MCF 10A (cell line): ENCODE measurements around the gene PADI1. TPM values are rescaled to one million over a fixed set of nuclear protein-coding genes. Genes with fewer than 3 reads are reported as not detected.

Source experiments
- BruUV-seq: library from RNA; stranded (reverse); fragments of 400-500 nt; replicated peaks from 2 replicates; lab custom pipeline; 2021; lab: Mats Ljungman, UMichigan
- CTCF ChIA-PET: fragments of 300-600 bp; sonication (Branson Sonifier 250); formaldehyde crosslinking; extraction: SDS; loops from one replicate; lab custom pipeline; 2021; ENCODE audit warnings: antibody characterized with exemption, inconsistent platforms; lab: Yijun Ruan, JAX
- POLR2A ChIA-PET: fragments of 300-600, 350-650 bp; sonication (Branson Sonifier 250); formaldehyde crosslinking; extraction: SDS; loops from one replicate; lab custom pipeline; 2020; ENCODE audit warnings: antibody characterized with exemption, inconsistent platforms; lab: Yijun Ruan, JAX
- DNase-seq: peaks from one replicate; pipeline ENCODE4 v3.0.0-alpha.2; 2018; ENCODE audit not compliant: unreplicated experiment
- H3K27ac Mint-ChIP-seq: one replicate; pipeline ENCODE4 v1.8.0; 2022; ENCODE audit warnings: mild to moderate bottlenecking, low read depth, mixed read lengths; ENCODE audit not compliant: unreplicated experiment
- H3K27me3 Mint-ChIP-seq: one replicate; pipeline ENCODE4 v1.8.0; 2022; ENCODE audit warnings: mixed read lengths; ENCODE audit not compliant: insufficient read depth, unreplicated experiment
- H3K36me3 Mint-ChIP-seq: one replicate; pipeline ENCODE4 v1.8.0; 2022; ENCODE audit warnings: mild to moderate bottlenecking, moderate library complexity, mixed read lengths; ENCODE audit not compliant: insufficient read depth, unreplicated experiment
- H3K4me1 Mint-ChIP-seq: one replicate; pipeline ENCODE4 v1.8.0; 2022; ENCODE audit warnings: mixed read lengths; ENCODE audit not compliant: insufficient read depth, unreplicated experiment
- H3K4me3 Mint-ChIP-seq: one replicate; pipeline ENCODE4 v1.8.0; 2022; ENCODE audit warnings: mild to moderate bottlenecking, moderate library complexity, mixed read lengths; ENCODE audit not compliant: unreplicated experiment
- H3K9me3 Mint-ChIP-seq: one replicate; pipeline ENCODE4 v1.8.0; 2022; ENCODE audit warnings: mixed read lengths; ENCODE audit not compliant: unreplicated experiment
- intact Hi-C: fragments of 100-400 bp; cut with micrococcal nuclease; formaldehyde crosslinking; loops from 2 replicates; pipeline ENCODE4 v1.14.1; 2022
- total RNA-seq: library from RNA; stranded (reverse); gene quantifications from 2 replicates; pipeline ENCODE4 v1.2.3, GENCODE V29; 2022
- TF ChIP-seq, protein P1 (sequence below): fragments of 200-600 bp; IDR thresholded peaks from one replicate; pipeline ENCODE4 v1.8.0; 2022; ENCODE audit warnings: antibody characterized with exemption, mild to moderate bottlenecking; ENCODE audit not compliant: unreplicated experiment

Gene PADI1
- total RNA-seq, 1 experiment from 2014 or later: 0.58 TPM

DNA sequence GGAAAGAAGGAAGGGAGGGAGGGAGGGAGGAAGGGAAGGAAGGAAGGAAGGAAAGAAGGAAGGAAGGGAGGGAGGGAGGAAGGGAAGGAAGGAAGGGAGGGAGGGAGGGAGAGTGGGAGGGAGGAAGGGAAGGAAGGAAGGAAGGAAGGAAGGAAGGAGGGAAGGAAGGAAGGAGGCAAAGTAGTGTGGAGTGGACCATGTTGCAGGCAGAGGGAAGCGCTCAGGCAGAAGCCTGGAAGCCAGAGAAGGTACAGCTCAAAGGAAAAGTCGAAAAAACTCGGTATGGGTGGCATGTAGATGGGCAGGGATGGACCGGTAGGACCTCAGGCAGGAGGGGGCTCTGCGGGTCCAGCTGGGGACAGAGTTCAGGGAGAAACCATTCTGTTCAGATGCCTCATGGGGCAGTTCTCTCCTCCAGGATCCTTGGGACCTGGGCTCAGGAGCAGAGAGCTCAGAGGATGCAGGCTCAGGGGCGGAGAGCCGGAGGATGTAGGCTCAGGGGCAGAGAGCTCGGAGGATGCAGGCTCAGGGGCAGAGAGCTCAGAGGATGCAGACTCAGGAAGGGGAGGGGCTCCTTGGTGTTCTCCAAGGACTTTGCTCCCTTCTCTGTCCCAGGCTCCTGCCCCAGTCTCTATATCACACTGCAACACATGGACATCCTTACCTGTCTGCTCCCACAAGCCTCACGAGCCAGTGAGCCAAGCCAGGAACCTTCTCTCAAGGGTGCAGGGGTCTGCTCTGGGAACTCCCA, 30.4 kb downstream of the PADI1 start:
- peaks cover 11% of the 10 kb centered on the region for H3K36me3 Mint-ChIP-seq
- BruUV-seq: no TSS peak
- no peak for DNase-seq
- no peak overlapping the region for H3K27ac Mint-ChIP-seq
- no peaks in the 10 kb centered on the region for H3K9me3 Mint-ChIP-seq
- TF ChIP-seq, protein P1, sequence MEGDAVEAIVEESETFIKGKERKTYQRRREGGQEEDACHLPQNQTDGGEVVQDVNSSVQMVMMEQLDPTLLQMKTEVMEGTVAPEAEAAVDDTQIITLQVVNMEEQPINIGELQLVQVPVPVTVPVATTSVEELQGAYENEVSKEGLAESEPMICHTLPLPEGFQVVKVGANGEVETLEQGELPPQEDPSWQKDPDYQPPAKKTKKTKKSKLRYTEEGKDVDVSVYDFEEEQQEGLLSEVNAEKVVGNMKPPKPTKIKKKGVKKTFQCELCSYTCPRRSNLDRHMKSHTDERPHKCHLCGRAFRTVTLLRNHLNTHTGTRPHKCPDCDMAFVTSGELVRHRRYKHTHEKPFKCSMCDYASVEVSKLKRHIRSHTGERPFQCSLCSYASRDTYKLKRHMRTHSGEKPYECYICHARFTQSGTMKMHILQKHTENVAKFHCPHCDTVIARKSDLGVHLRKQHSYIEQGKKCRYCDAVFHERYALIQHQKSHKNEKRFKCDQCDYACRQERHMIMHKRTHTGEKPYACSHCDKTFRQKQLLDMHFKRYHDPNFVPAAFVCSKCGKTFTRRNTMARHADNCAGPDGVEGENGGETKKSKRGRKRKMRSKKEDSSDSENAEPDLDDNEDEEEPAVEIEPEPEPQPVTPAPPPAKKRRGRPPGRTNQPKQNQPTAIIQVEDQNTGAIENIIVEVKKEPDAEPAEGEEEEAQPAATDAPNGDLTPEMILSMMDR: no peak
- H3K4me1 Mint-ChIP-seq: peaks cover 41% of the 10 kb centered on the region
- no peaks in the 10 kb centered on the region for H3K27me3 Mint-ChIP-seq
- intact Hi-C loops: loop anchor here (5.0 to 10.0 kb wide), 2 partner anchors 71 to 283 kb away; no protein-coding TSS in a partner anchor
- no peak overlapping the region for H3K4me3 Mint-ChIP-seq
- POLR2A ChIA-PET: interaction anchor here (2.1 to 4.8 kb wide), 2 partner anchors 15 to 108 kb away, joined by 8 to 50 read pairs; no protein-coding TSS in a partner anchor
- CTCF ChIA-PET: interaction anchor here (1.1 to 10.5 kb wide), 8 partner anchors 11 to 174 kb away, joined by 3 to 168 read pairs (median 4); partner anchors contain the start of gene PADI2

- H3K9me3 Mint-ChIP-seq: no peaks in the 10 kb centered on the region
- ChIA-PET CTCF (interaction anchor here (0.5 to 10.5 kb wide), 37 partner anchors 10 to 619 kb away, joined by 3 to 168 read pairs (median 5); partner anchors contain the start of genes PADI2 and PADI3), POLR2A (interaction anchor here (0.9 to 1.8 kb wide), 5 partner anchors 10 to 111 kb away, joined by 3 to 10 read pairs (median 3); no protein-coding TSS in a partner anchor)
- peaks cover 8% of the 10 kb centered on the region for H3K36me3 Mint-ChIP-seq
- no peak overlapping the region for H3K4me3 Mint-ChIP-seq
- peak; percentile 94 for DNase-seq
- H3K27me3 Mint-ChIP-seq: no peaks in the 10 kb centered on the region
- TF ChIP-seq, protein P1: peak; percentile 78
- H3K27ac Mint-ChIP-seq: no peak overlapping the region
- H3K4me1 Mint-ChIP-seq: peaks cover 37% of the 10 kb centered on the region
- intact Hi-C loops: loop anchor here (1.0 to 10.0 kb wide), 7 partner anchors 38 to 285 kb away; no protein-coding TSS in a partner anchor
- BruUV-seq: no TSS peak
Measured at GRCh38 chr1:17236779-17237560, 32.0 kb downstream of the PADI1 start.

DNA sequence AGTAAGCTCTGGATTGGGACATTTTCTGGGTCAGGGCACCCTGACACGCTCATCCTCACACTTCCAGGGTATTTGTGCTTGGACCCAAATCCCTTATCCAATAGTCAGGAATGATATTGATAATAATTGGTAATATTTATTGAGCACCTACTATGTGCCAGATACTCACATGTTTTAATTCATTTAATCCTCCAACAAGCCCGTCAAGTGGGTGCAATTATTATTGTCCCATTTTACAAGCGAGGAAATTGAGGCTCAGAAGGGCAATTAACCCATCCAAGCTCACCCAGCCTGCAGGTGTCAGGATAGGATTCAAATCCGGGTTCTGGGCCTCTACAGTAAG, 32.6 kb downstream of the PADI1 start:
- Mint-ChIP-seq H3K27ac (no peak overlapping the region), H3K4me3 (no peak overlapping the region), H3K36me3 (peaks cover 6% of the 10 kb centered on the region), H3K4me1 (peaks cover 32% of the 10 kb centered on the region), H3K9me3 (no peaks in the 10 kb centered on the region), H3K27me3 (no peaks in the 10 kb centered on the region)
- intact Hi-C loops: loop anchor here (1.0 to 10.0 kb wide), 7 partner anchors 37 to 285 kb away; no protein-coding TSS in a partner anchor
- TF ChIP-seq, protein P1: no peak
- POLR2A ChIA-PET: interaction anchor here (0.9 to 1.8 kb wide), 4 partner anchors 11 to 109 kb away, joined by 3 to 10 read pairs (median 4); no protein-coding TSS in a partner anchor
- no TSS peak for BruUV-seq
- peak; percentile 42 for DNase-seq
- CTCF ChIA-PET: interaction anchor here (0.6 to 10.5 kb wide), 32 partner anchors 9 to 619 kb away, joined by 3 to 168 read pairs (median 5); partner anchors contain the start of genes PADI2 and PADI3
